ENCODE data around the gene RAI1. TPM values are rescaled to one million over a fixed set of nuclear protein-coding genes. Genes with fewer than 3 reads are reported as not detected.

RAI1 gene
- total RNA-seq, 2 donors from 2014 or later, result 7.0 to 16.0 TPM

GRCh38 chr17:17832032-17832363 lies 150.7 kb downstream of the RAI1 start:
- peaks cover 17% of the 10 kb centered on the region for H3K4me1 Mint-ChIP-seq
- peaks cover 36% of the 10 kb centered on the region for H3K36me3 Mint-ChIP-seq (ENCODE audit: low read depth)
- no peak overlapping the region for H3K4me3 Mint-ChIP-seq
- no peak overlapping the region for H3K27ac Mint-ChIP-seq
- no peaks in the 10 kb centered on the region for H3K9me3 Mint-ChIP-seq
- no peaks in the 10 kb centered on the region for H3K27me3 Mint-ChIP-seq
- no peak for ATAC-seq (replicated peaks)

- peak; percentile 0 for ATAC-seq (replicated peaks)
- Mint-ChIP-seq H3K4me3 (peak overlapping the region; percentile 91), H3K27ac (peak overlapping the region; percentile 85), H3K27me3 (no peaks in the 10 kb centered on the region), H3K4me1 (peaks cover 21% of the 10 kb centered on the region), H3K36me3 (ENCODE audit: low read depth) (peaks cover 36% of the 10 kb centered on the region), H3K9me3 (no peaks in the 10 kb centered on the region)
Measured at GRCh38 chr17:17833658-17834357, 152.6 kb downstream of the RAI1 start.

GRCh38 chr17:17834974-17835373 lies 153.7 kb downstream of the RAI1 start:
- Mint-ChIP-seq H3K27me3 (no peaks in the 10 kb centered on the region), H3K27ac (peak overlapping the region; percentile 85), H3K9me3 (no peaks in the 10 kb centered on the region), H3K36me3 (ENCODE audit: low read depth) (peaks cover 36% of the 10 kb centered on the region), H3K4me3 (peak overlapping the region; percentile 91), H3K4me1 (peaks cover 21% of the 10 kb centered on the region)
- no peak for ATAC-seq (replicated peaks)

- no peak for ATAC-seq (replicated peaks)
- peaks cover 21% of the 10 kb centered on the region for H3K4me1 Mint-ChIP-seq
Measured at GRCh38 chr17:17835415-17836249, 154.4 kb downstream of the RAI1 start.

GRCh38 chr17:17836250-17836817 lies 155.1 kb downstream of the RAI1 start:
- Mint-ChIP-seq H3K9me3 (no peaks in the 10 kb centered on the region), H3K27me3 (no peaks in the 10 kb centered on the region), H3K36me3 (ENCODE audit: low read depth) (peaks cover 36% of the 10 kb centered on the region), H3K27ac (peak overlapping the region; percentile 96), H3K4me1 (peaks cover 27% of the 10 kb centered on the region), H3K4me3 (peak overlapping the region; percentile 91)
- peak; percentile 78 for ATAC-seq (replicated peaks)

More at GRCh38 chr17:17835415-17836249, 154.4 kb downstream of the RAI1 start:
- H3K4me3 Mint-ChIP-seq, result peak overlapping the region; percentile 91
- H3K9me3 Mint-ChIP-seq, result no peaks in the 10 kb centered on the region
- no peaks in the 10 kb centered on the region for H3K27me3 Mint-ChIP-seq
- peak overlapping the region; percentile 85 for H3K27ac Mint-ChIP-seq
- H3K36me3 Mint-ChIP-seq (ENCODE audit: low read depth), result peaks cover 36% of the 10 kb centered on the region

GRCh38 chr17:17836818-17837379 lies 155.6 kb downstream of the RAI1 start, which contains the start of gene SREBF1:
SREBF1 (minus strand) TSS chr17:17836986; CDS start chr17:17836817, 169 bp downstream.
- Mint-ChIP-seq H3K27ac (peak within 1 kb of the TSS; percentile 96), H3K4me1 (peaks cover 27% of the 10 kb centered on the region), H3K36me3 (ENCODE audit: low read depth) (peaks cover 36% of the 10 kb centered on the region), H3K27me3 (no peaks in the 10 kb centered on the region), H3K9me3 (no peaks in the 10 kb centered on the region), H3K4me3 (peak within 1 kb of the TSS; percentile 91)
- peak; percentile 34 for ATAC-seq (replicated peaks)

- H3K27me3 Mint-ChIP-seq, result no peaks in the 10 kb centered on the region
- H3K4me1 Mint-ChIP-seq, result peaks cover 23% of the 10 kb centered on the region
- ATAC-seq (replicated peaks), result no peak
Measured at GRCh38 chr17:17837380-17837821, 156.1 kb downstream of the RAI1 start.

GRCh38 chr17:17837966-17838962 lies 157.0 kb downstream of the RAI1 start:
- peaks cover 28% of the 10 kb centered on the region for H3K36me3 Mint-ChIP-seq (ENCODE audit: low read depth)
- peaks cover 27% of the 10 kb centered on the region for H3K4me1 Mint-ChIP-seq
- H3K9me3 Mint-ChIP-seq, result no peaks in the 10 kb centered on the region
- H3K27ac Mint-ChIP-seq, result no peak overlapping the region
- no peaks in the 10 kb centered on the region for H3K27me3 Mint-ChIP-seq
- ATAC-seq (replicated peaks), result no peak
- H3K4me3 Mint-ChIP-seq, result peak overlapping the region; percentile 91

More at GRCh38 chr17:17837380-17837821, 156.1 kb downstream of the RAI1 start:
- Mint-ChIP-seq H3K27ac (peak overlapping the region; percentile 96), H3K9me3 (no peaks in the 10 kb centered on the region), H3K4me3 (peak overlapping the region; percentile 91), H3K36me3 (ENCODE audit: low read depth) (peaks cover 31% of the 10 kb centered on the region)

- no peaks in the 10 kb centered on the region for H3K27me3 Mint-ChIP-seq
- no peaks in the 10 kb centered on the region for H3K9me3 Mint-ChIP-seq
- peak overlapping the region; percentile 91 for H3K4me3 Mint-ChIP-seq
- peaks cover 11% of the 10 kb centered on the region for H3K36me3 Mint-ChIP-seq (ENCODE audit: low read depth)
- peaks cover 20% of the 10 kb centered on the region for H3K4me1 Mint-ChIP-seq
- H3K27ac Mint-ChIP-seq, result peak overlapping the region; percentile 15
- peak; percentile 80 for ATAC-seq (replicated peaks)
Measured at GRCh38 chr17:17839791-17840707, 158.8 kb downstream of the RAI1 start.

- Mint-ChIP-seq H3K4me3 (peak overlapping the region; percentile 91), H3K36me3 (ENCODE audit: low read depth) (peaks cover 2% of the 10 kb centered on the region), H3K27me3 (no peaks in the 10 kb centered on the region), H3K27ac (peak overlapping the region; percentile 76), H3K4me1 (peaks cover 19% of the 10 kb centered on the region), H3K9me3 (no peaks in the 10 kb centered on the region)
- no peak for ATAC-seq (replicated peaks)
Measured at GRCh38 chr17:17840751-17841591, 159.7 kb downstream of the RAI1 start.

GRCh38 chr17:17841601-17842025 lies 160.4 kb downstream of the RAI1 start:
- Mint-ChIP-seq H3K36me3 (ENCODE audit: low read depth) (no peaks in the 10 kb centered on the region), H3K27ac (peak overlapping the region; percentile 76), H3K27me3 (no peaks in the 10 kb centered on the region), H3K9me3 (no peaks in the 10 kb centered on the region), H3K4me1 (peaks cover 19% of the 10 kb centered on the region), H3K4me3 (peak overlapping the region; percentile 91)
- ATAC-seq (replicated peaks), result no peak

Measured in activated T-helper 17 cell treated with anti-CD3 and anti-CD28 coated beads, Interleukin-2, amount 50 U/mL, for 72 hours (primary cell).